T-cell (primary cell): ENCODE measurements around the gene KBTBD8. TPM values are rescaled to one million over a fixed set of nuclear protein-coding genes. Genes with fewer than 3 reads are reported as not detected.
A peak's percentile ranks its signal among the peaks of the same experiment; 100 is the strongest.

Source experiments
- ATAC-seq, 4 experiments: fragments of 200-7000 bp in 3 of 4; fragments of 150-1000 bp in 1 of 4; cut with Tn5 transposase; replicated peaks in 1 of 4; 1 replicate in 3 of 4; 2 replicates in 1 of 4; pipeline ENCODE4 v1.10.0; 2021; ENCODE audit warnings: moderate library complexity in 3 of 4, mild to moderate bottlenecking in 2 of 4, moderate number of reproducible peaks in 1 of 4
- CTCF ChIA-PET, 2 donors: fragments of 300-600 bp; sonication (Branson Sonifier 250); formaldehyde crosslinking; loops; one replicate each; lab custom pipeline; 2022; ENCODE audit warnings: antibody characterized with exemption in 2 of 2; lab: Charles Lee
- POLR2A ChIA-PET, 2 donors: fragments of 300-600 bp; sonication (Branson Sonifier 250); formaldehyde crosslinking; loops; one replicate each; lab custom pipeline; 2022; ENCODE audit warnings: antibody characterized with exemption in 2 of 2; lab: Charles Lee
- DNase-seq, 35 experiments: peaks; one replicate each; pipeline versions ENCODE4 v3.0.0 to v3.0.0-alpha.2; 2013 to 2023
- H3K27ac ChIP-seq: one replicate; pipeline ENCODE4 v1.5.1; 2013; ENCODE audit warnings: low read length
- H3K27me3 ChIP-seq, 2 experiments: replicated peaks in 1 of 2; 1 replicate in 1 of 2; 2 replicates in 1 of 2; pipeline versions ENCODE4 v1.6.1 to v1.7.0; 2013; ENCODE audit warnings: low read length in 1 of 2, mixed read lengths in 1 of 2; ENCODE audit not compliant: control insufficient read depth in 2 of 2, insufficient read depth in 2 of 2; ENCODE audit errors: extremely low read depth in 1 of 2
- H3K36me3 ChIP-seq, 2 donors: 1 replicate in 1 of 2; 2 replicates in 1 of 2; pipeline versions ENCODE4 v1.6.1 to v1.7.0; 2013; ENCODE audit warnings: low read length in 1 of 2; ENCODE audit not compliant: control insufficient read depth in 2 of 2, insufficient read depth in 1 of 2; ENCODE audit errors: extremely low read depth in 1 of 2
- H3K4me1 ChIP-seq, 2 experiments: 1 replicate in 1 of 2; 2 replicates in 1 of 2; pipeline versions ENCODE4 v1.6.1 to v1.7.0; 2013; ENCODE audit warnings: low read length in 2 of 2, mixed read lengths in 1 of 2; ENCODE audit not compliant: insufficient read depth in 2 of 2, control insufficient read depth in 1 of 2; ENCODE audit errors: extremely low read depth in 1 of 2
- H3K4me3 ChIP-seq, 2 donors: 1 replicate in 1 of 2; 2 replicates in 1 of 2; pipeline versions ENCODE4 v1.5.1 to v1.7.0; 2013; ENCODE audit warnings: mild to moderate bottlenecking in 2 of 2, low read length in 1 of 2, moderate library complexity in 1 of 2; ENCODE audit not compliant: control insufficient read depth in 1 of 2; ENCODE audit errors: extremely low read depth in 1 of 2
- H3K9me3 ChIP-seq: 2 replicates; pipeline ENCODE4 v1.7.0; 2013
- H3K27ac Mint-ChIP-seq, 2 donors: one replicate each; pipeline ENCODE4 v1.8.0; 2020 to 2021; ENCODE audit warnings: mild to moderate bottlenecking in 2 of 2, mixed read lengths in 2 of 2
- H3K27me3 Mint-ChIP-seq, 2 donors: one replicate each; pipeline ENCODE4 v1.8.0; 2021 to 2022; ENCODE audit warnings: mixed read lengths in 2 of 2
- H3K36me3 Mint-ChIP-seq: one replicate; pipeline ENCODE4 v1.8.0; 2021; ENCODE audit warnings: mixed read lengths
- H3K4me1 Mint-ChIP-seq, 3 donors: one replicate each; pipeline ENCODE4 v1.8.0; 2020 to 2022; ENCODE audit warnings: mixed read lengths in 3 of 3, mild to moderate bottlenecking in 1 of 3
- H3K4me3 Mint-ChIP-seq, 3 donors: one replicate each; pipeline ENCODE4 v1.8.0; 2020 to 2022; ENCODE audit warnings: mild to moderate bottlenecking in 3 of 3, mixed read lengths in 3 of 3, moderate library complexity in 3 of 3
- H3K9me3 Mint-ChIP-seq, 3 donors: one replicate each; pipeline ENCODE4 v1.8.0; 2020 to 2022; ENCODE audit warnings: mixed read lengths in 3 of 3
- WGBS: methylation state at CpG from one replicate; pipeline ENCODE4 v1.1.5; 2013; ENCODE audit warnings: missing lambda C conversion rate; ENCODE audit not compliant: insufficient coverage; 5-methylcytosine and 5-hydroxymethylcytosine counted together
- total RNA-seq, 35 experiments: library from RNA in 6 of 35; stranded (reverse) in 6 of 35; fragments of 120-200 nt in 1 of 35; gene quantifications; one replicate each; pipeline versions ENCODE4 v1.2.1 to v1.2.4 and lab custom pipeline; 2013 to 2026

Gene KBTBD8
- total RNA-seq, 5 donors from 2014 or later (not counting 1 experiment from before 2014, with no cell fraction given): 3.3 to 11.5 (median 6.1) TPM

DNA sequence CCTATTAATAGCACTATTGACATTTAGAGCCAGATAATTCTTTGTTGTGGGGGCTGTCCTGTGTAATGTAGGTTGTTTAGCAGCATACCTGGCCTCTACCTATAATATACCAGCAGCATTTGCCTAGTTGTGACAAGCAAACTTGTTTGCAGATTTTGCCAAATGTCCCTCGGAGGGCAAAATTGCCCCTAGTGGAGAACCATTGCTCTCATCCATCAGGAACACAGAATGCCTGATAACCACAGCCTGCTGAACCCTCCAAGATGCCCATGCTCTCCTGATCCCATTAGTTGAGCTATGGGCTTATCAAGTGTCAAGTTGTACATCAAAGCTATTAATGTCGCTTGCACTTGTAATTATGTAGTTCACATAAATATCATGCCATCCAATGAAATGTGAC, 15.0 kb upstream of the KBTBD8 start:
- H3K4me1 Mint-ChIP-seq: no peaks in the 10 kb centered on the region
- no peak overlapping the region for H3K4me3 ChIP-seq
- DNase-seq: no peak
- H3K27me3 ChIP-seq: no peaks in the 10 kb centered on the region
- peaks cover 6 to 7% of the 10 kb centered on the region in 2 donors for H3K27me3 Mint-ChIP-seq
- no peaks in the 10 kb centered on the region for H3K36me3 ChIP-seq
- H3K9me3 ChIP-seq: no peaks in the 10 kb centered on the region
- H3K4me1 ChIP-seq: no peaks in the 10 kb centered on the region
- POLR2A ChIA-PET: no interaction called here
- ATAC-seq: no peak
- H3K36me3 Mint-ChIP-seq: no peaks in the 10 kb centered on the region
- no peak overlapping the region for H3K27ac ChIP-seq
- no peaks in the 10 kb centered on the region for H3K9me3 Mint-ChIP-seq
- CTCF ChIA-PET: interaction anchor here in 1 of 2 donors (1.1 to 1.2 kb wide), 2 partner anchors 11 to 15 kb away, joined by 3 to 6 read pairs; partner anchors contain the start of gene KBTBD8
- no peak overlapping the region for H3K27ac Mint-ChIP-seq
- 80% methylated on average over 1 of the region's 2 CpGs for WGBS
- H3K4me3 Mint-ChIP-seq: no peak overlapping the region

DNA sequence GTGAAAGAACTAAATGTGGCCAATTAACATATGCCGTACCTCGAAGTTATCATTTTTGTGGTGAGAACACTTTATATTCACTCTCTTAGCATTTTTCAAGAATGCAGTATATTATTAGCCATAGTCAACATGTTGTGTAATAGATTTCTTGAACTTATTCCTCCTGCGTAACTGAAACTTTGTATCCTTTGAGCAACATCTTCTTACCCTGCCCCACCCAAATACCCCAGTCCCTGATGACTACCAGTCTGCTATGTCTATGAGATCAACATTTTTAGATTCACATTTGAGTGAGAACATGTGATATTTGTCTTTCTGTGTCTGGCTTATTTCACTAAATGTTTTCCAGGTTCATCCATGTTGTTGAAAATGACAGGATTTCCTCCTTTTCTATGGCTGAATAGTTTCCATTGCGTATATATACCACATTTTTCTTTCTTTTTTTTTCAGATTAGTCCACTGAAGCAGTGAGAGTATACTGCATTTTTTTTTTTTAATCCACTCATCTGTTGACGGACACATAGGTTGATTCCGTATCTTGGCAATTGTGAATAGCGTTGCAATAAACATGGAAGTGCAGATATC, 12.7 kb upstream of the KBTBD8 start:
- CTCF ChIA-PET: interaction anchor here in 1 of 2 donors (0.6 to 1.0 kb wide), 2 partner anchors 8 to 163 kb away, joined by 3 to 9 read pairs; no protein-coding TSS in a partner anchor
- Mint-ChIP-seq H3K9me3 (no peaks in the 10 kb centered on the region), H3K27ac (no peak overlapping the region), H3K4me1 (no peaks in the 10 kb centered on the region), H3K4me3 (no peak overlapping the region), H3K36me3 (no peaks in the 10 kb centered on the region), H3K27me3 (peaks cover 6 to 7% of the 10 kb centered on the region in 2 donors)
- WGBS: no CpG with 5 or more reads among the region's 7 CpGs
- H3K4me3 ChIP-seq: no peak overlapping the region
- POLR2A ChIA-PET: no interaction called here
- no peaks in the 10 kb centered on the region for H3K9me3 ChIP-seq
- H3K36me3 ChIP-seq: no peaks in the 10 kb centered on the region
- H3K27me3 ChIP-seq: no peaks in the 10 kb centered on the region
- H3K27ac ChIP-seq: no peak overlapping the region
- no peak for ATAC-seq
- no peak for DNase-seq
- H3K4me1 ChIP-seq: no peaks in the 10 kb centered on the region

DNA sequence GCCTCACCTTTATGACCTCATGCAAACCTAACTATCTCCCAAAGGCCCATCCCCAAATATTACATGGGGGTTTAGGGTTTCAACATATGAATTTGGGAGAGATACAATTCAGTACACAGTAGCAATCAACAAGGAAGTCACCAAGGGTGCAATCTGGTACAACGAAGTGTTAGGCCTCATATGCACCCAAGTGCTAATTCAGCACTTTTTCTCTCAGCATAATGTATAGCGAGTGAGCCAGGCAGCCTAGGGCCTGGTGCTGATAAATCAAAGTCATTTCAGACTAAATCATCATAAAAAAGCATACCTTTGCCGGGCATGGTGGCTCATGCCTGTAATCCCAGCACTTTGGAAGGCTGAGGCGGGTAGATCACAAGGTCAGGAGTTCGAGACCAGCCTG, 11.7 kb upstream of the KBTBD8 start:
- CTCF ChIA-PET: interaction anchor here in 1 of 2 donors (0.7 to 1.0 kb wide), 3 partner anchors 9 to 204 kb away, joined by 3 read pairs; no protein-coding TSS in a partner anchor
- POLR2A ChIA-PET: no interaction called here
- Histone ChIP-seq H3K27me3 (no peaks in the 10 kb centered on the region), H3K9me3 (no peaks in the 10 kb centered on the region), H3K4me3 (no peak overlapping the region), H3K36me3 (no peaks in the 10 kb centered on the region), H3K4me1 (no peaks in the 10 kb centered on the region), H3K27ac (no peak overlapping the region)
- WGBS: 77% methylated on average over 3 of the region's 5 CpGs
- no peak overlapping the region for H3K4me3 Mint-ChIP-seq
- DNase-seq: no peak
- ATAC-seq: no peak
- H3K36me3 Mint-ChIP-seq: no peaks in the 10 kb centered on the region
- H3K27ac Mint-ChIP-seq: no peak overlapping the region
- no peaks in the 10 kb centered on the region for H3K9me3 Mint-ChIP-seq
- no peaks in the 10 kb centered on the region for H3K4me1 Mint-ChIP-seq
- peaks cover 6 to 7% of the 10 kb centered on the region in 2 donors for H3K27me3 Mint-ChIP-seq

DNA sequence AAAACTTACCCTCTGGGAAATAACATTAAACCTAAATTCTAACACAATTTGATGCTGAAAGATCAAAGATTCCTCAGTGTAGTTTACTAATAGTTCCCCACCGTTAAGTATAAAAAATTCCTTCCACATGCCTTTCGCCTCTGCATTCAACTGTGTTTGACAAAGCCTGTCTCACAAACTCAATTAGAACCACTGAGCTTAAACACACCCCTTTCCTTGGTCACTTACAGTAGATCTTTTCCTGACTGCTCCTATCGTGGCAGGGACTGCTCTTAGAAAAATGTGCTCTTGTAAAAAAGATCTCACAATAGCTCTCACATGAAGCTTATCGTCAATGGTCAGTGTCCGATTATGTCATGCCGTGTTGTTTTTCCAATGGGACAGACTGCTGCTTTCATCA, 8.9 kb upstream of the KBTBD8 start:
- DNase-seq (no peak), ATAC-seq (no peak)
- no peaks in the 10 kb centered on the region for H3K36me3 Mint-ChIP-seq
- H3K27me3 Mint-ChIP-seq: peaks cover 14 to 16% of the 10 kb centered on the region in 2 donors
- no peak overlapping the region for H3K27ac ChIP-seq
- H3K4me3 Mint-ChIP-seq: no peak overlapping the region
- H3K9me3 ChIP-seq: no peaks in the 10 kb centered on the region
- no peaks in the 10 kb centered on the region for H3K36me3 ChIP-seq
- H3K27ac Mint-ChIP-seq: no peak overlapping the region
- H3K27me3 ChIP-seq: no peaks in the 10 kb centered on the region
- H3K9me3 Mint-ChIP-seq: no peaks in the 10 kb centered on the region
- H3K4me1 Mint-ChIP-seq: no peaks in the 10 kb centered on the region
- POLR2A ChIA-PET: interaction anchor here in 1 of 2 donors (0.6 to 0.9 kb wide), 3 partner anchors 33 to 668 kb away, joined by 3 to 5 read pairs (median 3); no protein-coding TSS in a partner anchor
- H3K4me1 ChIP-seq: no peaks in the 10 kb centered on the region
- CTCF ChIA-PET: interaction anchor here in 1 of 2 donors (1.5 kb wide), 1 partner anchor 17 kb away, joined by 6 read pairs; no protein-coding TSS in a partner anchor
- 82% methylated on average over 2 of the region's 6 CpGs for WGBS
- H3K4me3 ChIP-seq: no peak overlapping the region

DNA sequence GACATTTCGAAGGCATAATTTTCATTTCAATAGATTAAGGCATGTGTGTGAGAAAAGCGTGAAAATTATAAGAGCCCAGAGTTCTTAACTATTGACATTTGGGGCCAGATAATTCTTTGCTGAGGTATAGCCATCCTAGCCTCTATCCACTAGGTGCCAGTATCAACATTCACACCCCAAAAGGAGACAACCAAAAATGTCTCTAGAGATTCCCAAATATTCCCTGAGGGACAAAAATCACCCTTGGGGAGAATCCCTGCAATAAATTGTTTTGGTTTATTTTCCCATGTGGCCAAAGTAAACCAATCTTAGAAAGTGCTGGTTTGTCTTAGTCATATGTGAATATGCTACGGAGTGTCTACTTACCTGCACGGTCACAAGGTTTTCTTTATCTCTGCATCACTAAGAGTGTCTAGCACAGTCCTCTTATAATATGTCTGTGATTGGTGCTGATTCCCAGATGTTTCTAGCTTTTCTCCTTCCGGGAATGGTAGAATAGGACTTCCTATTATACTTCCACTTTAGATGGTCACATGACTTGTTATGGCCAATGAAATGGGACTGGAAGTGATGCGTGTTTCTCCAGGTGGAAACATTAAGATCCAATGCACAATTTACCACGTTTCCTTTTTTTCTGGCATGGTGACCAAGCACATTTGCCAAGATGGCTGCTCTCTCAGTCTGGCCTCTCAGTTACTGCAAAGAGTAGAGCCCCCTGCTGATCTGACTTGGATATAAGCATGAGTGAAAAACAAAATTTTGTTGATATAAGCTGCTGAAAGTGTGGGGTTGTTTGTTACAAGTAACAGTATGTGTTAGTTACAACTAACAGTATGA, 8.0 kb upstream of the KBTBD8 start:
- ChIA-PET POLR2A (interaction anchor here in 1 of 2 donors (0.6 to 0.7 kb wide), 2 partner anchors 489 to 667 kb away, joined by 3 read pairs; no protein-coding TSS in a partner anchor), CTCF (interaction anchor here (1.1 to 1.7 kb wide), 3 partner anchors 18 kb away, joined by 4 to 15 read pairs (median 6); no protein-coding TSS in a partner anchor)
- H3K4me3 Mint-ChIP-seq: no peak overlapping the region
- whole genome bisulfite sequencing: 76% methylated on average over 2 of the region's 7 CpGs
- H3K4me3 ChIP-seq: no peak overlapping the region
- no peaks in the 10 kb centered on the region for H3K4me1 Mint-ChIP-seq
- H3K36me3 Mint-ChIP-seq: no peaks in the 10 kb centered on the region
- peaks cover 18 to 21% of the 10 kb centered on the region in 2 donors for H3K27me3 Mint-ChIP-seq
- H3K36me3 ChIP-seq: no peaks in the 10 kb centered on the region
- H3K4me1 ChIP-seq: no peaks in the 10 kb centered on the region
- no peaks in the 10 kb centered on the region for H3K9me3 Mint-ChIP-seq
- peak in 1 of 35 experiments; percentile 12 for DNase-seq
- H3K27ac Mint-ChIP-seq: no peak overlapping the region
- no peaks in the 10 kb centered on the region for H3K27me3 ChIP-seq
- no peak overlapping the region for H3K27ac ChIP-seq
- no peak for ATAC-seq
- H3K9me3 ChIP-seq: no peaks in the 10 kb centered on the region

DNA sequence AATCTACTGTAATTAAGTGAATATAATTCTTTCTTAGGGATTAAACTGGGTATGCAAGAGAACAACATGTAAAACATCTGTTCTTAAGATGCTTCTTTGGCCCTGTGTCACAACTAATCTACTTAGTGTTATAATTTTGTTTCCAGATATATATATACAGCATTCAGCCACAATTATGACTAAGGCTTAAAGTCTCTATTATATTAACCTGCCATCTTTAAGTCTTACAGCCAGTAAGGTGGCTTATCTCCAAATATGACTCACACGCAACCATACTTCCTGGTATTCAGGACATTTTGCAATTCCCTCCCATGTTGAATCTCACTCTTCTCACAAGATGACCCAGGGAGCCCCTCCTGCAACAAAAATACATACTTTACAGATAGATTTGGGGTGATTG, 6.6 kb upstream of the KBTBD8 start:
- H3K36me3 ChIP-seq: no peaks in the 10 kb centered on the region
- no peak overlapping the region for H3K27ac Mint-ChIP-seq
- WGBS: 100% methylated on average over 1 of the region's 1 CpG
- no peaks in the 10 kb centered on the region for H3K9me3 ChIP-seq
- no peaks in the 10 kb centered on the region for H3K4me1 Mint-ChIP-seq
- H3K9me3 Mint-ChIP-seq: no peaks in the 10 kb centered on the region
- no peaks in the 10 kb centered on the region for H3K4me1 ChIP-seq
- H3K27me3 ChIP-seq: no peaks in the 10 kb centered on the region
- ATAC-seq (no peak), DNase-seq (no peak)
- no peaks in the 10 kb centered on the region for H3K36me3 Mint-ChIP-seq
- H3K27ac ChIP-seq: no peak overlapping the region
- H3K4me3 Mint-ChIP-seq: no peak overlapping the region
- CTCF ChIA-PET: interaction anchor here (1.1 to 1.7 kb wide), 2 partner anchors 19 kb away, joined by 4 to 15 read pairs; no protein-coding TSS in a partner anchor
- POLR2A ChIA-PET: interaction anchor here in 1 of 2 donors (0.6 kb wide), 1 partner anchor 862 kb away, joined by 3 read pairs; no protein-coding TSS in a partner anchor
- H3K4me3 ChIP-seq: no peak overlapping the region
- H3K27me3 Mint-ChIP-seq: peaks cover 21 to 22% of the 10 kb centered on the region in 2 donors
